Kidney capillary endothelial cell (primary cell): ENCODE measurements around the gene ADAMTS16.
A peak's percentile ranks its signal among the peaks of the same experiment; 100 is the strongest.

Experiments
- DNase-seq: peaks from one replicate; pipeline ENCODE4 v3.0.0-alpha.2; 2018; ENCODE audit warnings: low spot score

The ADAMTS16 gene

DNA sequence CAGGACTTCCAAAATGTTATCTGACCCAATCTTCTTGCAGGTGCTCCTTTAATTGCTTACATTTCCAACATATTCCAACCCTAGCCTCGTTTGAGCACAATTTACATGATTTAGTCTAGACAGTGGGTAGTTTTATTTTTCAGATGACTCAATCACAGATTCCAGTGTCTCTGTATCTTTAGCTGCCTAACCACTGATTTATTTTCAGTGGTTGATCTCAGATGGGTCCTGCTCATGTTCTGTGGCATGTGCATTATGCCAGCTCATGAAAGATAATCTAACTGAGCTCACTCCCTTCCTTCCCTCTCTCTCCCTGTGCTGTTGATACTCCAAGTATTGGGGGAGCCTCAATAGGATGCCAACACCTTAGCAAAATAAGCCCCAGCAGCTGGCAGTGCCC, 176.2 kb downstream of the ADAMTS16 start:
- no peak for DNase-seq

DNA sequence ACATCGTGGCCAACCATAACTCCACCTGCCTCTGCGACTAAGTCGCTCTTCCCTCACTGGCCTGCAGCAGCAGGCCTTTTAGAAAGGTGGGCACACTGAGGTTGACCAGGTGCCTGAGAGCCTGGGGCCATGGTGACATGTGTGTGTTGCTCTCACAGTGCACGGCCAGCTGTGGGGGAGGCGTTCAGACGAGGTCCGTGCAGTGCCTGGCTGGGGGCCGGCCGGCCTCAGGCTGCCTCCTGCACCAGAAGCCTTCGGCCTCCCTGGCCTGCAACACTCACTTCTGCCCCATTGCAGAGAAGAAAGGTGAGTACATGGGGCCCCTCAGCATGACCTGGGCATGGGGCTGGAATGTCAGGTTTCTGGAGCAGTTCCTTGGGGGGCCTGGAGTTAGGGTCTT, 177.8 kb downstream of the ADAMTS16 start:
- no peak for DNase-seq

DNA sequence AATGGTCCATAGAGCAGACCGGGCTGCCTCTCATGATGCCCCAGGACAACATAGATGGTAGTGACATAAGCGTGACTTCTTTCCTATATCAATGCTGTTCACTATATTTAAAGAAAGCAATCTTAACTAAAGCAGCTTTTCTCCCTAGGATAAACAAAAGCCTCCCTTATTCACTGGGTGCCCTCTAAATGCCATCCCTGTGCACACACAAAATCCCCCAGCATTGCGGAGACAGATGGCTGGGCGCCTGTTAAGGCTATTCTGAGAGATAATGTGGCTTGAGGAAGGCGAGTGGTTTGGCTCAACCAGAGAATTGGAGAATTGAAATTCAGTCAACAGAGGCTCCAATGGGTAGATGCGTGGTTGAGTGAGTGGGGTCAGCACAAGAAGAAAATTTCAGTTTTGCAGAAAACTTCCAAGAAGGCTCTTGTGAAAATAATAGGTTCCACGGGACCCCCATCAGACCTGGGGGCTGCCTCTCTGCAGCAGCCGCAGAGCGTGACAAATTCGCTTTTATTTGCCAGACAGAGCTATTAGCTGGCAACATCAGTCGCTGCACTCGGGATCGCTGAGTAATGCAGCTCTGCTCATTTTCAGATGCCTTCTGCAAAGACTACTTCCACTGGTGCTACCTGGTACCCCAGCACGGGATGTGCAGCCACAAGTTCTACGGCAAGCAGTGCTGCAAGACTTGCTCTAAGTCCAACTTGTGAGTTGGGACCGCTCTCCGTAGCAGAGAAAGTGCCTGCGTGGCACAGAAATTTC, 178.5 kb downstream of the ADAMTS16 start:
- DNase-seq = no peak

DNA sequence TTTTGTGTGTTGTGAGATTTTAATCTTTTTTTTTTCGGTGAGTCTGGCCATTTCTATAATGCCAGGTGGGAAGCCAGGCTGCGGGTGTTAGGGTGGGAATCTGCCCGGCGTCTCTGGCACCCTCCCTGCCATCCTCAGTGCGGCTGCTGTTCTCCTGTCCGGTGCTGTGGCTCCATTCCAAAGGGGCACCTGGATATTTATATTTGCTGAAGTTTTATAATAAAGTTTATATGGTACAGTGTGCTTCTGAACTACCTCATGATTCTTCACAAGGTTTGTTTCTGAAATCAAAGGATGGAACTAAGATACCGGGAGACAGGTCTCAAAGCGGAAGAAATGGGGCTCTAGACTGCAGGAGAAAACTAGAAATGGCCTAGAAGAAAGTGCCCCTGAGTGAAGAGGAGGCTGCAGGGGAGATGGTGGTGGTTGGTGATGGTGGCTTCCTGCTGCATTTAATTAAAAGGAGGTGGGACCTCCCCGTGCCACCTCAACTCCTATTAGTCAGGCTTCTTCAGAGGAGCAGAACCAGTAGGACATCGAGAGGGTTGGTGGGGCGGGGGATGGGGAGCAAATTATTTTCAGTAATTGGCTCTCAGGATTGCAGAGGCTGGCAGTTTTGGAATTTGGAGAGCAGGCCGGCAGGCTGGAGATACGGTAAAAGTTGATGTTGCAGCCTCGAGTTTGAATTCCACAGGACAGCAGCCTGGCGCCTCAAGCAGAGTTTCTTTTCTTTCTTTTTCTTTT, 180.1 kb downstream of the ADAMTS16 start:
- DNase-seq = no peak

DNA sequence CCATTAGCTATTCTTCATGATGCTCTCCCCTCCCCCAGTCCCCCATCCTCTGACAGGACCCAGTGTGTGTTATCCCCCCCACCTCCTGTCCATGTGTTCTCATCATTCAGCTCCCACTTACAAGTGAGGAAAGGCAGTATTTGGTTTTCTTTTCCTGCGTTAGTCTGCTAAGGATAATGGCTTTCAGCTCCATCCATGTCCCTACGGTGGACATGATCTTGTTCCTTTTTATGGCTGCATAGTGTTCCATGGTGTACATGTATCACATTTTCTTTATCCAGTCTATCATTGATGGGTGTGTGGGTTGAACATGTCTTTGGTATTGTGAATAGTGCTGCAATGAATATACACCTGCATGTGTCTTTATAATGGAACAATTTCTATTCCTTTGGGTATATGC, 181.0 kb downstream of the ADAMTS16 start:
- DNase-seq = no peak

DNA sequence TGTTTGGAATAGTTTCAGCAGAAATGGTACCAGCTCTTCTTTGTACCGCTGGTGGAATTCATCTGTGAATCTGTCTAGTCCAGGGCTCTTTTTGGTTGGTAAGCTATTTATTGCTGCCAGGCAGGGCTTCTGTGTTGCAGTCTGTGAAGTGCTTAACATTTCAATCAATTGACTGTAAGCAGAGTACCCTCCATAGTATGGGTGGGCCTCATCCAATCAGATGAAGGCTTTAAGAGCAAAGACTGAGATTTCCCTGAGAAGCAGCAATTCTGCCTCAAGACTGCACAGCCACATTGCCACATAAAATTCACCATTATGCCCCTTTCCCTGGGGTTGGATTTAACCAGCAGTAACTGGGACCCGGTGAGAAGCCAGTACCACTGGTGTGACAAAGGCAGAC, 183.4 kb downstream of the ADAMTS16 start:
- no peak for DNase-seq

DNA sequence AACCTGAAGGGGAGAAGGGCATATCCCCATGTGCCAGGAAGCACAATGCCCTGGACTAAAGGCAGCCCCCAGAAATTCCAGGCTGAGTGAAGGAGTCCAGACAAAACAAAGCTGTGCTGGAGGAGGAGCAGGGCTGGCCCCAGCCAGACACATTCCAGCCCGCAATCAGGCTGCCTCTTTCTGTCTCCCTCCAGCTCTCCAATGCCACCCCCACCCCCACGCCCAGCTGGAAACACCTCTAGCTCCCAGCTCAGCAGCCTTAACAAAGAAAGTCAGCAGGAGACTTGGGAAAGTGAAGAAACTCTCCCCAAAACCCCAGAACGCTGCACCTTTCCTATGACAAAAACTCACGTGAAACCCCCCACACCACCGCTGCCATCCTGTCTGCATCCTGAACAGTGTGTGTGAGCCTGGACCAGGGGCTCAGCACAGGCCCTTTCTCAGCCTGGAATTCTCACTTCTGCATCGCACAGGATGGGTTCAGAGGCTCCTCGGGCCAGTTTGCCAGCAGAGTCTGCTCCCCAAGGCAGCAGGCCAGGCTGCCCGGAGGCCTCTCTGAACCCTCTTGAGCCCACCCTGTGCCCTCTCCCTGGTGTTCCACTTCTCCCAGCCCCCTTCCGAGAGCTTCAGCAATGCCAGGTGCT, 186.1 kb downstream of the ADAMTS16 start:
- no peak for DNase-seq

DNA sequence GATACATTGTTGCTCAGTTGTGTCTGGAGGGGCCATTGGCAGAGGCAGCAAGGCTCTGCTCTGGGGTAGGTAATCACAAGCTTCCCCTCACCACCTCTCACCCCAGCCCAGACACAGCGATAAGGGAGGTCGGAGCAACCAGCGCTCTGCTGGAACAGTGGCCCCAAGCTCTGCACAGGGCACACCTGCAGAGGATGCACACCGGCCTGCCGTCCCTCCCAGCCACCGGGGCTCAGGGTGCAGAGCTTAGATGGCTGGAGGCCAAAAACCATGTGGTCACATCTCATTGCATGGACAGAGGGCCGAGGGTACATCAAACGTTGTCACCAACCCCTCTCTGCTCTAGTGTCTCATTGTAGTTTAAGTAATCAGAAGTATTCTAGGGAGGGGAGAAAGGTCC, 187.0 kb downstream of the ADAMTS16 start:
- no peak for DNase-seq

DNA sequence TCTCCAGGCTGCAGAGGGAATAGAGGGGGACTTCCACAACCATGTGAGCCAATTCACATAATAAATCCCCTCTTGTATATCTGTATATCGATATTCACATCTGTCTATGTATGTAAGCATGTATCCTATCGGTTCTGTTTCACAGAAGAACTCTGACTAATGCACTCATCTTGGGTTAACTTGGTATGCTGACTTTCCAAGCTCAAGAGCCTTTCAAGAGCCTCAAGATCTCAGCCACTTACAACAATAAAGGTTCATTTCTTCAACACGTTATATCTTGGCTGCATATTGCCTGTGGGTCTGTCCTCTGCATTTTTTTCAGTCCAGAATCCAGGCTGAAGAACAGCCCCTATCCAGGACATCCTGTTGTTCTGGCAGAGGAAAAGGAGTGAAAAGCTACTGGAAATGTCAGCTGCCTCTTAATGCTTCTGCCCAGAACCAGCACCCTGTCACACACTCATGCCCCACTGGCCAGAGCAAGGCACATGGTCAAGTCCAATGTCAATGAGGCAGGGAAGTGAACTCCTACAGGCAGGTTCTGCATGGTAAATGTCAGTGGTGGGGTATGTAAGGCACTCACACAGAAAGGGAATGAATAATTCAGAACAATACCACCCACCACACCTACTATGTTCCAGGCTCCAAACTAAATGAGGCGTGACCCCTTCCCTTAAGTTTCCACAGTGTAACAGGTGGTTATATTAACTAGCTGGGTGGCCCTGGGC, 190.8 kb downstream of the ADAMTS16 start:
- no peak for DNase-seq

DNA sequence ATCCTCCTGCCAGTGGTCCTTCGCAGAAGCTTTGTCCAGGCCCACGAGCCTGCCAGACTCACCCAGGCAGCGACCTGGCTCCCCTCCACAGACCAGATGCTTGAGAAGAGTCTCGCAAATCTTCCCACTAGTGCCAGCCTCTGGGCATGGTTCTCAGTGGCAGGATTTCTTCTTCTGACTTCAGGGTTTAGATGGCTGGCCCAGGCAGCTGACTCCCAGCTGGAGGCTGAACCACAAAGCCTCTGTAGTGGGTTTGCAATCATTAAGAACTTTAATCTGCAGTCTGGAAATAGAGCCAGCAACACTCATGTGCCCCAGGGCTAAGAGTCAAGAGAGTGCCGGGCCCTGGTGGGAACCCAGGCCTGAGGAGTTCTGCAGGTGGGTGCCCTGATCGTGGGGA, 191.7 kb downstream of the ADAMTS16 start:
- no peak for DNase-seq

DNA sequence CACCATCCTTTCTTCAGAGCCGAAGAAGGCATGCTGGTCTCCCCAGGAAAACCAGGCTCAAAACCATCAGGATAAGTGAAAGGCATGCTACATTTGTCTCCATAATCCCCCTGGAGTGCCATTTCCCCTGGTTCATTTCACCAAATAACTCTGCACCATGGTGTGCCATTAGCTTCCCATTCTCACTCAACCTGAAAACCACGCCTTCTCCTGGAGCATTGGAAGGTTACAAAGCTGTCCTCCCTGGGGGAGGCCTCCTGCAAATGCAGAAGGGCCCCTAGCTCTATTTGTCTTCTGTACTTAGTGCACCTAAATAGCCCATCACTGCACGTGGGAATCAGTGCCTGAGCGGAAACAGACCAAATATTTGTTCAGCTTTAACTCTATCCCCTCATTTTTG, 192.2 kb downstream of the ADAMTS16 start:
- DNase-seq = no peak

DNA sequence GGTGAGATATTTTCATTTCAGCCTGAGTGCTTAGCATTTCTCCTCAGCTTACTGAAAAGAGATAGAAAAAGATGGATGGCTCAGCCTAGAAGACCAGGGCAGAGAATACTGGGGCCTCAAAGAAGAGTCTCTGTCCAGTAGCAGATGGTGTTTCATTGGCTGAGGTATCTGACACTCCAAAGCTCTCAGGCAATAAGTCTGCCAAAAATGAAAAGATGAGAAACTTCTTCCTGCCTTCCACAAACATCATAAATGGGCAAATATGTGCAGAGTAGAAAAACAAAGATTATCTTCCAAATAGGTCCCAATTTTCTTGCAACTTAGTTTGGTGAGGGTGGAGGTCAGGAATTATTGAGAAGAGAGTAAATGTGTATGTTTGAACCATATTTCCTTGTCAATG, 195.0 kb downstream of the ADAMTS16 start:
- DNase-seq = no peak

DNA sequence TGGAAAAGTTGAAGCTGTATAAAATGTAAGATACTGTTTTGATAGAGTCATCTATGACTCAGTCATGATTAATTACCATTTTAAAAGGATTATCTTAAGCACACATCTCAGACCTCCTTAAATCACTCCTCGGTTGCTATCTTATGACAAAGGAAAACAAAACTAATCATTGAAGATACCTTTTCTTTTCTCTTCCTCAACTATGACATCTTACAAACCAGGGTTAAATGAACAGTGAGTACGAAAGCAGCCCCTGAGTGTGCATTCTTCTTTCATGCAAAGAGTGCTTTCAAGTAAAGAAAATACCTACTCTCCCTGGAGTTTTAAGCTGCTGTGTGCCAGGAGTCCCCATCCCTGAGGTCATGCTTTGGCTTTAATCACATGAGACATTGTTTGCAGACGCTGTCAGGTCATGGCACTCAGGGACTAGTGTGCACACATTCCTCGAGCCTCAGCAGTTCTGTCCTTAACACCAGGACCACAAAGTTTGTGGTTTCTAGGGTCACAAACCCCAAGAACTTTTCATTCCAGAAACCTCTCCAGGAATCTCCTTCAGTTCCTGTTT, 195.7 kb downstream of the ADAMTS16 start:
- peak; percentile 28 for DNase-seq

DNA sequence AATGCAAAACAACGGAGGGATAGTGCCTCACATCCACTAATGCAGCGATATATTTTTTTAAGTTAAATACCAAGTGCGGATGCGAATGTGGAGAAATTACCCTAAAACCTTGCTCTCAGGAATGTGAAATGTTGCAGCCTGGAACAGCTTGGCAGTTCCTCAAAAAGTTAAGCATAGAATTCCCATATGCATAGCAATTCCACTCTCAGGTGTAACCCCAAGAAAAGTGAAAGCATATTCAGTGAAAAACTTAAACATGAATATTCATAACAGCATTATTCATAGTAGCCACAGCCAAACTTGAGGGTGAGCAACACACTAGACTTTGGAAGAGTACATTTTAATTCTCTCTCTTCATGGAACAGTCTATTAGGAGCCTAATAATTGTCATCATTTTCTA, 199.1 kb downstream of the ADAMTS16 start:
- no peak for DNase-seq

DNA sequence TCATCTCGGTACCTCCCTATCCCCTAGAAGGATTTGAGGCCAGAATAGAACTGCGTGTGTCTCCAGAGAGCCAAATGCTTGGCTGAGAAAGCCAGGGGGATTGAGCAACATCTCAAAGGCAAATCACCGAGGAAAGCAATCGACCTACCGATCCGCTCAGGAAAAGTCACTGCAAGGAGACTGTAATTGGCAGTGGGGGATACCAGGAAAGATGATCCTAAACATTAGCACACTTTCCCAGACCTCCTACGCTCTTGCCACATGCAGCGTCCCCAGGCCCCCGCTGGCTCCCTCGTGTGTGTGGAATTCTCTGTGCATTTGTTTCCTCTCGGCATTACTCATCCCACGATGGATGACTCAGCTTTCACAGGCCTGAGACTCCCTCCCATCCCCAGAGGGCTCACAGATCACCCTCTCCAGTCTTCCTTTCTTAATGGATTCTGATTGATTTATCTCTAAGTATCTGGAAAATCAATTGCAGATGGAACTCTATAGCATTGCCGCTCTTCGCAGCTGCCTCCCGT, 200.1 kb downstream of the ADAMTS16 start:
- peak; percentile 56 for DNase-seq

DNA sequence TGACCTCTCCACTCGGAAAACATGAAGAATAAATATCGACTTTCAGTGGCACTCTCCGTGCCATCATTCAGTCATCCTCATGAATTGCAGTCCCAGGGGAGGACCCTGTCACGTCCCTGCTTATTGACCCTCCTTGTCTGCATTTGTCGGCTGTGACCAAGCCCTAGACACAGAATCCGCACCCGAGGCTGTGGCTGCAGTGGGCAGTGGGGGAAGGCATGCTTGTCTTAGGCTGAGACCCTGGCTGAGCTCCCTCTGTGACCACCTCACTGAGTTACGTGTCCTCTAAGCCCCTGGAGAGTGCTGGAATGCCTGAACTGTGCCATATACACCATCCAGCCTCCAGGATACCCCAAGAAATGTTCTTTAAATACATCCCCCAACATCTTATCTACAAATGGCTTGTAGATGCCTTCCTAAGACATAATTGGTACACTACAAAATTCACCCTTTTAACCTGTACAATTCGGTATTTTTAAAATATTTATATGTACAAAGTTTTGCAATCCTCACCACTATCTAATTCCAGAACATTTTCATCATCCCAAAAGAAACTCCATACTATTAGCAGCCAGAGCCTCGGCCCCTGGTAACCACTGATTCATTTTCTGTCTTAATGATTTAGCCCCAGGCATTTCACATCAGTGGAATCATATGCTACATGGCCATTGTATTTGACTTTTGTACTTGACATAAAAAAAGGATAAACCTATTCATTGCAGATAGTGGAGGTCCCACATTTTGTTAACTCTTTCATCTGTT, 201.6 kb downstream of the ADAMTS16 start:
- no peak for DNase-seq

DNA sequence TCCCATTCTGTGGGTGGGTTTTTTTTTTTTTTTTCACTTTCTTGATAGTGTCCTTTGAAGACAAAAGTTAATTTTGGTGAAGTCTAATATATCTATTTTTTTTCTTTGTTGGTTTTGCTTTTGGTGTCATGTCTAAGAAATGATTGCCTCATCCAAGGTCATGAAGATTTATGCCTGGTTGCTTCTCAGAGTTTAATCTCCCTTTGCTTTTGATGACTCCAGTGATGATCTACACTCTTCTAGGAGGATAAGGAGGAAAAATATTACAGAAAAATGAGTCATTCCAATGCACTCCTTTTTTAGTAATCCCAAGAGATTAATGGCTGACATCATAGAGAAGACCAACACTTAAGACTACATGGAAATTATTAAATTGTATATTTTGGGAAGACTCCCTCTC, 202.7 kb downstream of the ADAMTS16 start:
- DNase-seq = peak; percentile 29

DNA sequence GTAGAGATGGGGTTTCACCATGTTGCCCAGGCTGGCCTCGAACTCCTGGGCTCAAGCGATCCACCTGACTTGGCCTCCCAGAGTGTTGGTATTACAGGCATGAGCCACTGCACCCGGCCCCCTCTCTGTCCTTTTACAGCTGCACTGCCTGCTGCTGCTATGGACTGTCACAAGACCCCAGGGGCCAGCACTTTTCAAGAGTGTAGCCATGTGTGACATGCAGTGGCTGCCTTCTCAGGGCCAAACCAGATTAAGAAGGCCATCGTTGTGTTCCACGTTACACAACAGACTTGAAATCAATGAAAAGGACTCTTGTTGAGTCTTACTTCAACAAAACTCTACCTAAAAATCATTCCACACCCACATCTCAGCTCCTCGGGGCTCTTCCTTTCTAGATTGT, 203.4 kb downstream of the ADAMTS16 start:
- DNase-seq = no peak

DNA sequence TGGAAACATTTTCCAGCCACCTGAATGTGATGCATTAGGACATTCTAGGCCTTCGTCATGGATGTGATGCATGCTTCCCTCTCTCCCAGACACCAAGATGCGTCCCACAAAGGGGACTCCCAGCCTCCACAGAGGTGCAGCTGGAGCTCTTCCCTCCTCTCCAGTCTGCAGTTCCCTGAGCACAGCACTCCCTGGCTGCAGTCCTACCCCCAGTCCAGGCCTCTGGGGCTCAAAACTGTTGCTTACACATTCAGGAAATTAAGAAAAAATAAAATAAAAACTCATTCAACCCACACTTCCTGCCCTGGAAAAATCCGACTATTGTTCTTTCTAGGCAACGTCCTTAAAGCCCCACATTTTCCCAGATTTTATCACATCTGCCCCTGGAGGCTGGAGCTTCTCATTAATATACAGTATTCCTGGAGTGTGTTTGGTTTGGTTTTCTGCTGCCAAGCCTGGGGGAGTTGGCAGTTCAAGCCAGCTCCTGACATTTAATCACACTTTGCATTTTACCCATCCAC, 204.0 kb downstream of the ADAMTS16 start:
- peak; percentile 36 for DNase-seq

DNA sequence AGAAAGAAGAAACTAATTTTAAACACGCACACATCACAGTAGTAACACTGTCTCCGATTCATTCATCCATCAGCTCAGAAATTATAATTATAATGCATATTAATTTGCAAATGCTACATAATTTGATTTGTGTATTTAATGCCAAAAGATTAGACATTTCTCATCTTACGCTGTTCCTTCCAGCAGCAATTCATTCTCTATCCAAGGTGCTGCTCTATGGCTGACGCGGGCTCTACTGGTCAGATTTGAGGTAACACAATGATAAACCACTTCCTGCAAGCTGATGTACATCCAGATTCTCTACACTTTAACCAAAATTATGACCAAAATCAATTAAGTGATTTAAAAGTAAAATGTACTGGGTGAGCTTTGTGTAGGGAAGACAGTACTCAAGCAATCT, 204.5 kb downstream of the ADAMTS16 start:
- peak; percentile 28 for DNase-seq

DNA sequence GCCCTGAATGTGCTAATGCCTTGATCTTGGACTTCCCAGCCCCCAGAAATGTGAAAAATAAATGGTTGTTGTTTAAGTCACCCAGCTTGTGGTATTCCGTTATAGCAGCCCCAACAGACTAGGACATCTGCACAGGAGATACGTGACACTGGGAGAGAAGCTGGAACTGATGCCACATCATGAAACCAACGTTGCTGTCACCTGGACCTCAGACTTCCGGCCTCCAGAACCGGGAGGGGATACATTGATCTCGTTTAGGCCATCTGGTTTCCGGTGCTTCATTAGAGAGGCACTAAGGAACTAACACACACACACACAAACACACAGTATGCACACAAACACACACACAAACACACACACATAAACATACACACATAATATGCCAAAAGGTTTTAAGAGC, 207.3 kb downstream of the ADAMTS16 start:
- DNase-seq = no peak
